GM12878 (cell line): Measurements from ENCODE around the gene LRRC57. TPM values are rescaled to one million over a fixed set of nuclear protein-coding genes. Genes with fewer than 3 reads are reported as not detected.

ENCODE experiments used
- ATAC-seq: fragments of 200-7000 bp; cut with Tn5 transposase; 3 replicates; pipeline ENCODE4 v1.9.1; 2020; ENCODE audit warnings: mild to moderate bottlenecking, moderate library complexity
- BruUV-seq: library from RNA; stranded (reverse); fragments of 400-500 nt; replicated peaks from 2 replicates; lab custom pipeline; 2021; lab: Mats Ljungman, UMichigan
- CTCF ChIA-PET: fragments of 300-600 bp; sonication (Branson Sonifier 250); formaldehyde crosslinking; extraction: SDS; loops from one replicate; lab custom pipeline; 2021; ENCODE audit warnings: inconsistent platforms; lab: Yijun Ruan, JAX
- POLR2A ChIA-PET: fragments of 350-600 bp; formaldehyde crosslinking; extraction: SDS; loops from one replicate; lab custom pipeline; 2021; ENCODE audit warnings: inconsistent platforms; lab: Charles Lee
- RAD21 ChIA-PET: fragments of 300-600 bp; sonication (Branson Sonifier 250); formaldehyde crosslinking; loops from one replicate; lab custom pipeline; 2023; ENCODE audit warnings: antibody characterized with exemption; ENCODE audit not compliant: unreplicated experiment; lab: Charles Lee
- SMC1A ChIA-PET: fragments of 300-600 bp; sonication (Branson Sonifier 250); formaldehyde crosslinking; loops from one replicate; lab custom pipeline; 2023; ENCODE audit not compliant: unreplicated experiment, uncharacterized antibody; lab: Charles Lee
- DNase-seq: peaks from one replicate; pipeline ENCODE4 v3.0.0-alpha.2; 2011; ENCODE audit warnings: low read depth, low spot score
- FAIRE-seq: peaks from 3 replicates; lab custom pipeline; 2011; peaks lifted over from hg19 to GRCh38; lab: Jason Lieb, UNC
- H2AFZ ChIP-seq: 2 replicates; pipeline ENCODE4 v1.6.0; 2011; ENCODE audit warnings: low read depth, low read length, control low read depth; ENCODE audit not compliant: control insufficient read depth
- H3K27ac ChIP-seq: 2 replicates; pipeline ENCODE4 v1.5.1; 2011; ENCODE audit warnings: control low read depth; ENCODE audit not compliant: control insufficient read depth, insufficient read depth
- H3K27me3 ChIP-seq, 2 experiments: replicated peaks in 1 of 2; 2 replicates each; pipeline versions ENCODE4 v1.6.0 to v1.6.1; 2011; ENCODE audit warnings: low read length in 1 of 2; ENCODE audit not compliant: control insufficient read depth in 2 of 2, insufficient read depth in 2 of 2
- H3K36me3 ChIP-seq, 2 experiments: 2 replicates each; pipeline ENCODE4 v1.5.1; 2011; ENCODE audit warnings: low read length in 1 of 2; ENCODE audit not compliant: control insufficient read depth in 2 of 2, insufficient read depth in 2 of 2
- H3K4me1 ChIP-seq: 2 replicates; pipeline ENCODE4 v1.6.1; 2011; ENCODE audit warnings: mild to moderate bottlenecking, low read length, moderate library complexity, mixed read lengths; ENCODE audit not compliant: control insufficient read depth, insufficient read depth
- H3K4me2 ChIP-seq: 2 replicates; pipeline ENCODE4 v1.6.0; 2011; ENCODE audit warnings: control low read depth; ENCODE audit not compliant: control insufficient read depth, insufficient read depth
- H3K4me3 ChIP-seq: fragments of 200-600 bp; sonication (generic); 2 replicates; pipeline ENCODE4 v1.5.1; 2016
- H3K79me2 ChIP-seq: 2 replicates; pipeline ENCODE4 v1.6.0; 2011; ENCODE audit warnings: low read length; ENCODE audit not compliant: control insufficient read depth, insufficient read depth
- H3K9ac ChIP-seq: 2 replicates; pipeline ENCODE4 v1.8.0; 2011; ENCODE audit warnings: low read length, control low read depth, mixed read lengths; ENCODE audit not compliant: control insufficient read depth, insufficient read depth
- H3K9me3 ChIP-seq: replicated peaks from 3 replicates; pipeline ENCODE4 v1.5.1; 2011; ENCODE audit warnings: mild to moderate bottlenecking, low read length; ENCODE audit not compliant: control insufficient read depth, insufficient read depth
- H4K20me1 ChIP-seq: 2 replicates; pipeline ENCODE4 v1.6.0; 2011; ENCODE audit not compliant: control insufficient read depth, insufficient read depth
- BHLHE40 ChIP-seq, 2 experiments: fragments of 450-650 bp in 1 of 2; IDR thresholded peaks; 2 replicates each; pipeline ENCODE4 v1.6.1; 2011 to 2017; ENCODE audit warnings: low read depth in 2 of 2, borderline replicate concordance in 1 of 2, improper control_type of control experiment in 1 of 2, low read length in 1 of 2, mild to moderate bottlenecking in 1 of 2
- IRF4 ChIP-seq: IDR thresholded peaks from 2 replicates; pipeline ENCODE4 v1.6.1; 2011; ENCODE audit warnings: low read depth, low read length
- JUND ChIP-seq: IDR thresholded peaks from 2 replicates; pipeline ENCODE4 v1.6.1; 2012; ENCODE audit warnings: low read depth, mild to moderate bottlenecking, low read length, improper control_type of control experiment, moderate library complexity
- MTA2 ChIP-seq: fragments of 450-650 bp; IDR thresholded peaks from 2 replicates; pipeline ENCODE4 v1.6.1; 2016; ENCODE audit warnings: low read depth, mild to moderate bottlenecking, moderate library complexity
- MXI1 ChIP-seq: fragments of 150-350 bp; IDR thresholded peaks from 2 replicates; pipeline ENCODE4 v1.6.1; 2011; ENCODE audit warnings: low read depth, mild to moderate bottlenecking, inconsistent platforms, low read length, improper control_type of control experiment
- NFYB ChIP-seq: IDR thresholded peaks from 2 replicates; pipeline ENCODE4 v1.6.1; 2011; ENCODE audit warnings: low read depth, mild to moderate bottlenecking, low read length, improper control_type of control experiment, moderate library complexity; ENCODE audit not compliant: insufficient read depth
- POLR2A ChIP-seq: IDR thresholded peaks from 2 replicates; pipeline ENCODE4 v1.6.1; 2011; ENCODE audit warnings: low read depth, mild to moderate bottlenecking, low read length
- POLR2AphosphoS2 ChIP-seq: IDR thresholded peaks from 2 replicates; pipeline ENCODE4 v1.6.1; 2011; ENCODE audit warnings: low read depth, mild to moderate bottlenecking, low read length, improper control_type of control experiment, moderate library complexity
- POLR2AphosphoS5 ChIP-seq: IDR thresholded peaks from 2 replicates; pipeline ENCODE4 v1.6.1; 2011; ENCODE audit warnings: mild to moderate bottlenecking, low read length, inconsistent platforms
- PRDM15 ChIP-seq: fragments of 450-650 bp; formaldehyde crosslinking; IDR thresholded peaks from 2 replicates; pipeline ENCODE4 v1.4.0; 2020; ENCODE audit warnings: mild to moderate bottlenecking, moderate library complexity
- RB1 ChIP-seq: fragments of 450-650 bp; formaldehyde crosslinking; IDR thresholded peaks from 2 replicates; pipeline ENCODE4 v1.6.1; 2017; ENCODE audit warnings: mild to moderate bottlenecking, borderline replicate concordance
- SP1 ChIP-seq: IDR thresholded peaks from one replicate; pipeline ENCODE4 v1.6.1; 2011; ENCODE audit warnings: low read depth, low read length
- SREBF2 ChIP-seq: IDR thresholded peaks from 2 replicates; pipeline ENCODE4 v1.6.1; 2012; ENCODE audit warnings: mild to moderate bottlenecking, low read length
- TAF1 ChIP-seq: IDR thresholded peaks from 2 replicates; pipeline ENCODE4 v1.6.1; 2011; ENCODE audit warnings: mild to moderate bottlenecking, low read depth, low read length, borderline replicate concordance
- ZNF274 ChIP-seq: IDR thresholded peaks from one replicate; pipeline ENCODE4 v1.8.0; 2011; ENCODE audit not compliant: insufficient read length, insufficient read depth
- WGBS: methylation state at CpG from one replicate; pipeline ENCODE4 v1.1.6; 2016; ENCODE audit warnings: low lambda C conversion rate; ENCODE audit not compliant: insufficient replicate concordance, insufficient coverage; ENCODE audit errors: missing lambda C conversion rate; 5-methylcytosine and 5-hydroxymethylcytosine counted together
- in situ Hi-C: fragments of 300-500 bp; cut with MboI; formaldehyde crosslinking; loops from 9 replicates; pipeline ENCODE4 v1.14.3; 2018; ENCODE audit warnings: mixed read lengths
- intact Hi-C: fragments of 100-400 bp; cut with micrococcal nuclease; formaldehyde crosslinking; loops from one replicate; pipeline ENCODE4 v1.14.2; 2022; ENCODE audit not compliant: unreplicated experiment
- polyA plus RNA-seq, 11 experiments: library from polyadenylated mRNA; depleted of rRNA in 4 of 11; unstranded in 6 of 11; stranded (reverse) in 5 of 11; fragments of >200 nt; fragmentation: Nextera tagmentation in 4 of 11; fragmentation: Illumina TruSeq in 1 of 11; extraction: Ambion mirVana in 4 of 11; extraction: Trizol in 1 of 11; gene quantifications; 1 replicate in 1 of 11; 2 replicates in 10 of 11; pipeline versions ENCODE4 v1.2.1 to v1.2.3, GENCODE V29; 2011 to 2016; ENCODE audit warnings: inconsistent platforms in 2 of 11, missing spikeins in 2 of 11, low read depth in 1 of 11
- total RNA-seq, 4 experiments: library from RNA; depleted of rRNA in 3 of 4; stranded (reverse); fragments of >200 nt in 3 of 4; fragmentation: Illumina TruSeq in 1 of 4; extraction: Trizol in 1 of 4; gene quantifications; 2 replicates each; pipeline versions ENCODE4 v1.2.1 to v1.2.3, GENCODE V29; 2013 to 2021
- TF ChIP-seq, protein P1 (sequence below): IDR thresholded peaks from 2 replicates; pipeline ENCODE4 v1.6.1; 2011; ENCODE audit warnings: low read depth, mild to moderate bottlenecking, low read length, moderate library complexity, borderline replicate concordance; ENCODE audit errors: extremely low read depth
- TF ChIP-seq, protein P2 (sequence below): IDR thresholded peaks from 2 replicates; pipeline ENCODE4 v1.6.1; 2012; ENCODE audit warnings: low read depth, low read length, improper control_type of control experiment

The LRRC57 gene
- total and polyA plus RNA-seq, 10 of the 15 experiments (the other 5 are each of a cell fraction or from before 2014, with no cell fraction given) = 5.2 to 15.7 (median 9.6) TPM

DNA sequence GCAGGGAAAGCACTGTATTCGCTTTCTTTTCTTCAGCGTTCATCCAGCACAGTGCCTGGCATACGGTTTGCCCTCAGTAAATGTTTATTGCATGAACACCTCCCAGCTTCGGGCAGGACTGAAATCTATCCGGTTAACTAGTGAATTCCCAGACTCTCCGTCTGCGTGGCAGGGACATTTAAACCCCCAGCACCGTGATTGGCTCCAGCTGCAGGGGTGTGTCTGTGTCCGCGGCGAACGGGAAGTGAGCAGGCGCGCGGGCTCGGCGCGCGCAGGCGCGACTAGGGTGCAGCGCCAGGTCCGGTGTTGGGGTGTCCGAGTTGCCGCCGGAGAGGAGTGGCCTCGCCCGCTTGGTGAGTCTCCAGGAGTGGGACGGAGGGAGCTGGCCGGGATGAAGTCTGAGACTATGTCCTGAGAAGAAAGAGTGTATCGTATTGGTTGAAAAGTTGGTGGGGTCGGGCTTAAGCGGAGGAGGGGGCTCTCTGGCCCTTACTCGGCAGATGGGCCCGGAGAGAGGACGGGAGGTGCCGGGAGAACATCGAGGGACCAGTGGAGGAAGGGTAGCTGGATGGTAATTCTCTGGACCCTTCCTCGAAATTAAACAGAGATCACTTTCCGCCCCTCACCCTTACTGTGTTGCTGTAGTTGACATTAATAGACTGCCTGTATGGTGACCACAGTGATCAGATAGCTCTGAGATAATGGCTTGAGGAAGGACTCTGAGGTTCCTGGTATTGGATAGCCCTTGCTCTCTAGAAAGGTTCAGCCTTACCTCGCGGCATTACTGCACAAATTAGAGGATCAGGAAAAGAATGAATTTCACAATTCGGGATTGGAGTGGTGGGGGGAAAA, 53.0 kb downstream of the LRRC57 start, which contains the start of gene SNAP23:
Gene SNAP23, plus strand, starts transcription at position 274 of the 852 bp plus-strand sequence. CDS start 16,213 bp downstream, outside the sequence.
- Histone ChIP-seq H3K36me3 (no peaks in the 10 kb centered on the region), H3K4me3 (peak within 1 kb of the TSS; percentile 83), H3K79me2 (peaks cover 54% of the 10 kb centered on the region), H4K20me1 (no peaks in the 10 kb centered on the region), H3K4me2 (peak within 1 kb of the TSS; percentile 88), H3K9me3 (no peaks in the 10 kb centered on the region), H2AFZ (peak within 1 kb of the TSS; percentile 97), H3K9ac (peak within 1 kb of the TSS; percentile 77), H3K27ac (peak within 1 kb of the TSS; percentile 52), H3K4me1 (peaks cover 34% of the 10 kb centered on the region), H3K27me3 (no peaks in the 10 kb centered on the region)
- intact Hi-C loops (no loop called here), in situ Hi-C loops (no loop called here)
- DNase-seq = peak; percentile 61
- RAD21 ChIA-PET = interaction anchor here (1.1 to 2.9 kb wide), 4 partner anchors 9 to 154 kb away, joined by 3 to 13 read pairs (median 6); partner anchors contain the start of genes HAUS2 and LRRC57
- WGBS = under 1% methylated on average over 42 of the region's 43 CpGs
- peak; percentile 56 for FAIRE-seq
- ATAC-seq = peak; percentile 95
- BruUV-seq = TSS peak; percentile 83
- CTCF ChIA-PET = interaction anchor here (0.7 to 2.5 kb wide), 2 partner anchors 9 to 10 kb away, joined by 4 to 10 read pairs; no protein-coding TSS in a partner anchor
- POLR2A ChIA-PET = interaction anchor here (0.6 to 3.3 kb wide), 8 partner anchors 8 to 752 kb away, joined by 3 to 37 read pairs (median 5); partner anchors contain the start of genes HAUS2, LRRC57 and STARD9
- SMC1A ChIA-PET = interaction anchor here (1.5 to 3.3 kb wide), 2 partner anchors 9 to 10 kb away, joined by 3 to 21 read pairs; no protein-coding TSS in a partner anchor
- TF ChIP-seq POLR2AphosphoS2 (peak; percentile 50; the same call in 1 of the 2 replicates), RB1 (0 out of 2 replicates have a peak, but pooled peaks have one; percentile 34), JUND (no peak), MXI1 (peak; percentile 93), MTA2 (0 out of 2 replicates have a peak, but pooled peaks have one; percentile 26), PRDM15 (CRISPR knock-in tag) (no peak), BHLHE40 (IDR thresholded peaks at IDR 0.05; ENCODE audit: borderline replicate concordance in 1 of 2, low read depth in 2 of 2, low read length in 1 of 2) (0 out of 4 replicates have a peak, but pooled peaks of 1 of the 2 experiments have one; percentile 21), POLR2AphosphoS5 (peak; percentile 75; the same call in 1 of the 2 replicates), SREBF2 (no peak), SP1 (peak; percentile 53), NFYB (peak; percentile 95), TAF1 (peak; percentile 32; the same call in 1 of the 2 replicates), IRF4 (no peak), ZNF274 (no peak), POLR2A (peak; percentile 89)
- TF ChIP-seq, protein P1, sequence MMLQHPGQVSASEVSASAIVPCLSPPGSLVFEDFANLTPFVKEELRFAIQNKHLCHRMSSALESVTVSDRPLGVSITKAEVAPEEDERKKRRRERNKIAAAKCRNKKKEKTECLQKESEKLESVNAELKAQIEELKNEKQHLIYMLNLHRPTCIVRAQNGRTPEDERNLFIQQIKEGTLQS = 0 out of 2 replicates have a peak, but pooled peaks have one; percentile 11
- TF ChIP-seq, protein P2, sequence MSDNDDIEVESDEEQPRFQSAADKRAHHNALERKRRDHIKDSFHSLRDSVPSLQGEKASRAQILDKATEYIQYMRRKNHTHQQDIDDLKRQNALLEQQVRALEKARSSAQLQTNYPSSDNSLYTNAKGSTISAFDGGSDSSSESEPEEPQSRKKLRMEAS = peak; percentile 72; the same call in 1 of the 2 replicates
